ENCODE results near the gene TUNAR.

The TUNAR gene

DNA sequence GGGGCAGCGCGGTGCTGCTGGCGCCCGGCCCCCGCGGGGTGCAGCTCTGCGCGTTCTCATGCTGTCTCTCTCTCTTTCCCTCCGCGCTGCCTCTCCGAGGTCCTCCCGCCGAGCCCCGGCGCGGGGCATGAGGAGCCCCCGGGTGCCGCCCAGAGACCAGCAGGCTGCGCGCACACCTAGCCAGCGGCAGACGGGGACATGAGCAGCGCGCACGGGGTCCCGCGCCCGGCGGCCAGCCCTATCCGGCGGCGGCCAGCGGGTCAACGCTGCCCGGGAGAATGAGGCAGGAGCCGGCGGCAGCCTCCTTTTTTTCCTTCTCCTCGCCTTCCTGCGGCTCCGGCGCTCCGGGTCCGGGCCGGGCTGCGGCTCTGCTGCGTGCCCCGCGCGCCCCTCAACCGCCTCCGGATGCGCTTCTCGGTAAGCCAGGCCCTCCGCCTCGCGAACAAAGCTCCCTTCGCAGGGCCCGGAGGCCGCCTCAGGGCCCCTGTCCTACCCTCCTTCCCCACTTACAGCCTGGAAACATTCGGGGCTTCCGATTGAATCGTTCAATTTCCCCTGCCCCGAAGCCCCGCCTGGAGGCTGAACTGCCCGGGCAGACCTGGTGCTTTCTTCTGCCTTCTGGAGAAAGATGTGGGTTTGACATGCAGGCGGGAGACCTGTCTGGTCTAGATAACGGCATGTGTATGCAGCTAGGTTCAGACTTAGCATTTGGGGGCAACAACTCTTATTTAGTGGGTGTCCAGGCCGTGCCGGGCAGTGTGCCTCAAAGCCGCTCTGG is at the start of gene TUNAR:
Gene TUNAR, plus strand, starts transcription at position 72 of the 778 bp plus-strand sequence.
- DNase-seq (ENCODE audit: low spot score): peak; percentile 18

- no peak for DNase-seq (ENCODE audit: low spot score)
Measured at GRCh38 chr14:95828649-95829265, 47.9 kb upstream of the TUNAR start.

GRCh38 chr14:95829321-95829720 is 47.3 kb upstream of the TUNAR start:
- no peak for DNase-seq (ENCODE audit: low spot score)

DNA sequence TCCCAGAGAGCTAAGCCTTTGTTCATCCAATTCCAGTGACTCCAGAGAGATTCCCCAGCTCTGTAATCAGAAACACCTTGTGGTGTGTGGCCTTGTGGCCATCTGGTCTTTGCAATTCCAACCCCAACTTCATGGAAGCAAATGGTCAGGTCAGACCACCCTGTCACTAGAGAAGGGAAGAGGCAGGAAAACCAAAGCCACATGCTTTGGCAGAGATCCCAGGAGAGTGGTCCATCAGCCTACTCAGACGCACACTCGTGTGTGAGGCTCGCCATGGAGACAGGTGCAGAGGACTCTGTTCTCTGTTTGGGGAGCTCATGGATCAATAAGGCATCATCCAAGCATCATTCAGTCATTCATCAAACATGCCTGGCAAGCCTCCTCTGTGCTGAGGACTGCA is 46.2 kb upstream of the TUNAR start:
- no peak for DNase-seq (ENCODE audit: low spot score)

DNA sequence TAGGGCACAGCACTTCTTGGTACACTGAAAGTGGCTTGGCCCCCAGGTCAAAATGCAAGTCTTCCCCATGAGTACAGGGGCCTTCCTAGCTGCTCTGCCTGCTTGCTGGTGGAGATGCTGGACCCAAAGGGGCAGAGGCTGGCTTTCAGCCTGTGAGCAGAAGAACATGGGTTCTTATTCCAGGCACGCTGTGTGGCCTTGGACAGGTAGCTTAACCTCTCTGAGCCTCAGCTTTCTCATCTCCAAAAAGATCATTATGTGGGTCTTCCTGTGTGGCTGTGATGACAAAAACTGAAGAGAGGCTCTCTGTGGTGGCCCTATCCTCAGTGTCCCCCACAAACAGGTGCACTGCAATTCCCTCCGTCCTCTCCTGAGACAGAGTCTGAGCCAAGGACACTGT is 45.6 kb upstream of the TUNAR start:
- no peak for DNase-seq (ENCODE audit: low spot score)

- DNase-seq (ENCODE audit: low spot score): no peak
Measured at GRCh38 chr14:95831468-95831867, 45.2 kb upstream of the TUNAR start.

GRCh38 chr14:95832012-95832411 is 44.6 kb upstream of the TUNAR start:
- DNase-seq (ENCODE audit: low spot score): no peak

- DNase-seq (ENCODE audit: low spot score): no peak
Measured at GRCh38 chr14:95833429-95833828, 43.2 kb upstream of the TUNAR start.

GRCh38 chr14:95834496-95834895 is 42.1 kb upstream of the TUNAR start:
- DNase-seq (ENCODE audit: low spot score): no peak

- no peak for DNase-seq (ENCODE audit: low spot score)
Measured at GRCh38 chr14:95835121-95835730, 41.4 kb upstream of the TUNAR start.

GRCh38 chr14:95838862-95839261 is 37.8 kb upstream of the TUNAR start:
- DNase-seq (ENCODE audit: low spot score): no peak

GRCh38 chr14:95840094-95840700 is 36.4 kb upstream of the TUNAR start:
- no peak for DNase-seq (ENCODE audit: low spot score)

DNA sequence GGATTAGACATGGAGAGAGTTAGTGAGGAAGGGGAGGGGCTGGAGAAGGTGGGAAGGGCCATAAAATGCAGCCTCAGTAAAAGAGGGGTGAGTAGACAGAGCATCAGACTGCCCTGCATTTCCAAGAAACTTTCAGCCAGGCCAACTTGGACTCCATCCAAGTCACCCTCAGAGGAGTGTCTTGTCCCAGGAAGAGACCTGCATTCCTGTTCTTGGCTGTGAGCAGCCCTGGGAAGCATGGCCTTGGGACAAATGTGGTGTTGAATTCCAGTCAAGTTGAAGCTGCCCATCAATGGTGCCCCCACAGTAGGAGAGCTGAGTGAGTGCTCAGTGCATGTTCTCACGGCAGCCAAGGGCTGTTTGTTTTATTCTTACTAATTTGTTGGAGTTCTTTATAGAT is 35.0 kb upstream of the TUNAR start:
- no peak for DNase-seq (ENCODE audit: low spot score)

DNA sequence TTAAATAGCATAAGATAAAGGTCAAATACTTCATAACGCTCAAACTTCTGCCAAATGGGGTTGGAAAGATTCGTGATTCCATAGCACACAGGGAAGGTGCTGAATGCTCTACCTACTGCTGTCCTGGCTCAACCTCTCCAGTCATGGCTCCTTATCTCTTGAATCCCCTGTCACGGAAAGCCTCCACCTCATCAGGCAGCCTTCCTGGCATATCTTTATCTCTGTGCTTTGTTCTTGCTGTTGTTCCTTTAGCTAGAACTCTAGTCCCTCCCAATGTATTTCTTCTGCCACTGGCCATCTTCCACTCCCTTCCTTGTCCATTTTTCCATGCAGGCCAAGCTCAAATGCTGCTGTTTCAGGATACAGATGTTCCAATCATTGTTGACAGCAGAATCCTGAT is 26.9 kb upstream of the TUNAR start:
- DNase-seq (ENCODE audit: low spot score): no peak

GRCh38 chr14:95850429-95850828 is 26.2 kb upstream of the TUNAR start:
- DNase-seq (ENCODE audit: low spot score): no peak

DNA sequence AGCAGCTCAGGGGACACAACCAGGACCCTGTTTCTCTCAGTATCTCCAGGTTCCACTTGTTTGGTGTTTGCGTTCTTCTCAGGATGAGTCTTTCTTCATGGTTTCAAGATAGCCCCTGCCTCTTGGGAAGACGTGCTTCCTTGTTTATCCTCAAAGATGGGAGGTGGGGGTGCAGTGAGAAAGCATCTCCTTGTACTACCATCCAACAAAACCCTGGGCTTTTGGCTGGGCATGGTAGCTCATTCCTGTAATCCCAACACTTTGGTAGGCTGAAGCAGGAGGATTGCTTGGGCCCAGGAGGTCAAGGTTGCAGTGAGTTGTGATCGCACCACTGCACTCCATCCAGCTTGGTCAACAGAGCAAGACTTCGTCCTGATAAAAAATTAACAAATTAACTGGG is 21.0 kb upstream of the TUNAR start:
- DNase-seq (ENCODE audit: low spot score): no peak

GRCh38 chr14:95857275-95857674 is 19.4 kb upstream of the TUNAR start:
- no peak for DNase-seq (ENCODE audit: low spot score)

DNA sequence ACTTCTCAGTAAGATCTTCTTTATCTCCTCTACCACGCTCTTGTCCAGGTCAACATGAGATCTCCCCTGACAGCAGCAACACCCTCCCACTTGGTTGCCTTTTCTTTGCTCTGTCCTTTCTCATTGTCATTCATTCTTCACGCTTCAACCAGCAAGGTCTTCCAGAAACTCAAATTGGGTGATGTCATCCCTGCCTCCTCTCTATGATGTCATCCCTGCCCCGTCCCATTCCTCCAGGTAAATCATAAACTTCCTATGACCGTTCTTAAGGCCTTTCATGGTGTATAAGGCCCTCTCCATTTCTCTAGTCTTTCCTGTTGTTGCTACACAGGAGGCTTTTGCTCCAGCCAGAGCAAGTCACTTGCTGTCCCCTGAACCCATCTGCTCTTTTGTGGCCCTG is 17.7 kb upstream of the TUNAR start:
- DNase-seq (ENCODE audit: low spot score): no peak

DNA sequence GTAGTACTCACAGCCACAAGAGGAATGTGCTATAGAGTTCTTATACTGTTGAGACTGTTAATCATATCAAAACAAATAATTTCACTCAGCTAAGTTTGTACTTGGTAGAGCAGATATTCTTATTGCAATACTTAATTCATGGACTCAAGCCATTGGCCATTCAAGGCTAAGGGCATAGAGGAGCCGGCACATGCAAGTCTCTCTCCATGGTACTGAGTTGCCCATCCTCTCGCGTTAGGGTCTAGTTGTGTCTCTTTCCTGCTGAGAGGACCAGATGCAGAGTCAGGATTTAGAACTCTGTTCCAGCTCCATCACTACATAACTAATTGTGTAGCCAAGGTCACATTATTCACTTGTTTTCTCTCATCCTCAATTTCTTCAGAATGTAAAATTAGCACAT is 14.4 kb upstream of the TUNAR start:
- no peak for DNase-seq (ENCODE audit: low spot score)

- no peak for DNase-seq (ENCODE audit: low spot score)
Measured at GRCh38 chr14:95863295-95863694, 13.3 kb upstream of the TUNAR start.

- DNase-seq (ENCODE audit: low spot score): no peak
Measured at GRCh38 chr14:95869776-95870175, 6.9 kb upstream of the TUNAR start.

GRCh38 chr14:95870772-95871171 is 5.9 kb upstream of the TUNAR start:
- no peak for DNase-seq (ENCODE audit: low spot score)

DNA sequence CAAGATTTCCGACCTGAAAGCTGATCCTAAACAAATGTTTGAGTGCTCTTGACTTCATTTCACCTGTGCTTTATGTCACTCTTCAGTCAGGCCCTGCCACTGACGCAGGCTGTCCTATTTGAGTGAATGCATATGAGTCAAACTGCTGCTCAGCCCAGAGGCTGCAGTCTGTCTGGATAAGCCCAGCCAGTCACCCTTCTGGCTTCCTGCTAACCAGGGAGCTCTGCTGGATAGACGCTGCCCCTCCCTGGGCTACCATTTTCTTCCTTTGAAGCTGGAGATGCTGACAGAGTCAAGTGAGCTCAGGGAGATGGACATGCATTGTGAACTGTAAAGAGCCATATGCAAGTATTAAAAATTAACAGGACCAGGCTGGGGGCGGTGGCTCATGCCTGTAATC is 5.1 kb upstream of the TUNAR start:
- DNase-seq (ENCODE audit: low spot score): no peak
